Islet of Langerhans (tissue), 1 donor: ENCODE results near the gene STX12.
"Not testable (repeated sequence)": the region's sequence is repeated elsewhere in the genome, so short reads cannot be mapped to it uniquely, and the experiment has no call there.

Source experiments
- FAIRE-seq: peaks from one replicate; lab custom pipeline; 2011; peaks lifted over from hg19 to GRCh38; lab: Jason Lieb, UNC

The STX12 gene

DNA sequence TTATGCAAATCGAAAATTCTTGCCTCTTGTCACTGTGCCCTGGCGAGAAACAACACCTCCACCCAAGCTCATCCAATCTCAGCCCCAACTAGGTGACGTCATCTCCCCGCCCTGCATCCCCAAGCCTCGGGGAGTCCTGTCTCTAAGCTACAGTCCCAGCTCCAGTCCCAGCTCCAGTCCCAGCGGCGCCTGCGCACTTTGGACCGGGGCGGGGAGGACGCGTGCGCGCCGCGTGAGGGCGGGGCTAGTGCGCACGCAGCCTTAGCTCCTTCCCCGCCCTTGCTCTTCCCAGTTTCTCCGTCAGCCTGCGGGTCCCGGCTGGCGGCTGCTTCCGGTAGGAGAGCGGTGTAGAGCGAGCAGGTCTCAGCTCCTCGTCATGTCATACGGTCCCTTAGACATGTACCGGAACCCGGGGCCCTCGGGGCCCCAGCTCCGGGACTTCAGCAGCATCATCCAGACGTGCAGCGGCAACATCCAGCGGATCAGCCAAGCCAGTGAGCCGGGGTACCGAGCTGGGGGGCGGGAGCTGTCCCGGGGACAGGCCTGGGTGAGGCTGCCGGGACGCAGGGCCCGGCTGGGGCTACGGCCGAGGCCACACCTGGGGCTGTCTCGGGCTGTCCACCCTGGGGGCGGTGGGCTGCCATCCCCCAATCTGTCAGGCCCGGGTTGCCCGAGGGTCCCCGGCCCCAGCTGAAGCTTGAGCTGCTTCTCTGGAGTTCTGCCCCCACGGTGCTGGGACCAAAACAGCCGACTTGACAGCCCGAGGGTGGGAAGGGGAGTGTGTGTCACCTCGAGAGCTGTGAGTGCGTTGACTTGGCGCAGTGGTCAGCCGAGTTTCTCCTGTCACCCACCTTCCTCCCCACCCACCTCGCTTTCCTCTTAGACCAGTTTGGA lies at the start of gene STX12:
Gene STX12 (plus strand): TSS at position 288 of the 894 bp plus-strand sequence. CDS start 89 bp downstream, at position 377.
- no peak for FAIRE-seq

DNA sequence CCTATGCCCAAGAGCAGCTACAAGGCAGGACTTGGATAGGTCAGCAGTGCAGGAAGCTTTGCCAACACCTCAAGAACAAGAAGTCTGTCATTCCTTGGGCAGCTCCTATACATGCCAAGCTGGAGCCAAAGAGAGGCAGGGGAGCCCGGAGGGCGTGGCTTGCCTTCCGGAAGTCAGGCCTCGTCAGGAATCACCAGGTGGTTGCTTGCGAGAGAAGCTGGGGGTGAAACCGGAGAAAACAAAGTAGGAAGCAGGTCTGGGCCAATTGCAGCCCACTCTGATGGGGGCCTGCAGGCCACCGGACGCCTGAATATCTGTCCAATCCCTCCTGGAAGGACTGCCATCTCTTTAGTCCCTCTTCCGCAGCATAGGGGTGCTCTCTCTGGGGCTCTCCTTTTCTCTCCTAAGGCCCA lies 48.1 kb upstream of the STX12 start:
- FAIRE-seq: no peak

DNA sequence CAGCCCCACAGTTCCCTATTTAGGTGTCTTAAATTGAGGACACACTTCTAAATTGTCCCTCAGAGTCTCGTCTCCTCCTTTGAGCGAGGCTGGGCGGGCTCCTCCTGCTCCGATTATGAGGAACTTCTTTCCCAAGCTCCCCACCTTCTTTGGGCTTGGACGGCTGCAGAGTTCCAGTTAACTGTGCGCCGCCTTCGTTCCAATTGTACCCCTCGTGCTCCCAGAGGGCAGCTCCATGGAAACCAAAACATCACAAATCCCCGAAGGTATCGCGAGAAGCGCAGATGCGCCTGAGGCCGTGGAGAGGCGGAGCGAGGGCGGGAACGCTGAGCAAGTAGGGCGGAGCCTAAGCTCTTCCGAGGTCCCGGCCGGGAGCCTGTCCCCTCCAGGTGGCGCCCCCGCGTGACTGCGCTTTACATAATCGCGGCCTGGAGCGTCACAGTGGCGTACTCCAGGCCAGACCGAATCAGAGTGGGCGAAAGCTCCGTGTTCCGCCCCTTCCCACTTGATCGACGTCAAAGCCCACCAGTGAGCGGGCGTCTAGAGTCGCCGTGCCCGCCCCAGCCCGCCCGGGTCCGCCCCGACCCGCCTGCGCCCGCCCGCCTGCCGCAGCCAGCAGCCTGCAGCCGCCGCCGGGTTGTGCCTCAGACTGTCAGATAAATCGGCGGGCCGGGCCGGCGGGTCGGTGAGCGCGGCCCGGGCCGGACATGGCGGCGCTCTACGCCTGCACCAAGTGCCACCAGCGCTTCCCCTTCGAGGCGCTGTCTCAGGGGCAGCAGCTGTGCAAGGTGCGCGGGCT lies 47.4 kb upstream of the STX12 start, which contains the start of gene FAM76A:
Gene FAM76A (plus strand): TSS at position 588 of the 799 bp plus-strand sequence. CDS start 120 bp downstream, at position 708.
- FAIRE-seq: peak; percentile 86

DNA sequence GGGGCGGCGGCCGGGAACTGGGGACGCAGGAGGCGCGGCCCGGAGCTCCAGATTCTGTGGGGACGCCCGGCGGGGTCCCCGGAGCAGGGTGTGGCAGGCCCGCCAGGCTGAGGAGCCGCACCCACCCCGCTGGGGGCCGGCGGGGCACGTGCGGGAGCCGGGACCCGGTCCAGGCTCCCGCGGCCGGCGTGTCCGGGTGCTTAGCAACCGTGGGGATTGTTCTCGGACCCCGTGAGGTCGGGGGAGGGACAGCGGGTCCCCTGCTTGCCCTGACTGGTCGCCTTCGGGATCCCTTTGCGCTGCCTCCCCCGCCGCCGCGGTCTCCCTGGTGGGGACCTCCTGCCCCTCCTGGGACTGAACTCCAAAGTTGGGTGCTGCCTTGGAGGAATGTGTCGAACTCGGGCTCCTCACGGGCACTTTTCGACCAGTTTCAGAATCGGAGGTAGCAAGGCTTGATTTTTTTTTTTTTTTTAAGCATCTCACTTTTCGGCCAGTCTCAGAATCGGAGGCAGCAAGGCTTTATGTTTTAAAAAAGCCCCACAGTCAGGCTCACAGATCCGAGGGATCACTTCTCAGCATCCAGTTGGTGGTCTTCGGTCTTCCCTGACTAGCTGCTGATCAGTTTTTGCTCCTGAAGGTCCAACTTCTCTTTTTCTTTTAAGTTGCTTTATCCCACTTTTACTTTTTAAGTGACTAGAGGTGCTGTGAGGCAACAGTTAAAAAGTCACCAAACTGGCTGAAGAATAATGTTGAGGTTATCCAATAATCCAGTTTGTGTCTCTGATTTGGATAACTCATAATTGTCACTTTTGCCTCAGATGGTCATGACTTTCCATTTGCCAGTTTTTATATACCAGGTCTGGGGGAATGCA lies 46.6 kb upstream of the STX12 start:
- no peak for FAIRE-seq

DNA sequence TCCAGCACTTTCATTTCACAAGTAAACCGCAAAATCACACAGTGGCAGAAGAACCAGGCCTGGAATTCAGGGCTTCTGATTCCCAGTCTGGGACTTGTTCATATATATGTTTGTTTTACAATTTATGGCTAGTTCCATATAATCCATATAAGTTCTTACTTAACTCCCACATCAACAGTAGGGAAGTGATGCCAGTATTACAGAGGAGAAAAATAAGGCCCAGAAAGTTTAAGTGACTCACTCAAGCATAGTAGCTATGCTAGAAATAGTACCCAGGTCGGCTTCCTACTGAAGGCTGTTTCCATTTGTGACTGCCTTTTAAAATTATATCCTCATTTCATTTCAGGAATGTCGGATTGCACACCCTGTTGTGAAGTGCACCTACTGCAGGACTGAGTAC lies 45.9 kb upstream of the STX12 start:
- FAIRE-seq: no peak

DNA sequence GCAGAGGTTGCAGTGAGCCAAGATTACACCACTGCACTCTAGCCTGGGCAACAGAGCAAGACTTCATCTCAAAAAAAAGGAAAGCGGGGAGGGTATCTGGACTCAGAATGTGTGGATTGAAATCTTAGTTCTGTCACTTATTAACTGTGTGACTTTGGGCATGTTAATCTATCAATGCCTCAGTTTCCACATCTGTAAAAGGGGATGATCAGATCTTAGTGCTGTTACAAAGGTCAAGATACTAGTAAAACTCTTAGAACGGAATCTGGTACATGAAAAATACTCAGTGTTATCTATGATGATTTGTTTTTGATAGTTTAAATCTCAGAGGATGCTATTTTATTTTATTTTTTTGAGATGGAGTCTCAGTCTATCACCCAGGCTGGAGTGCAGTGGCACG lies 36.8 kb upstream of the STX12 start:
- no peak for FAIRE-seq

DNA sequence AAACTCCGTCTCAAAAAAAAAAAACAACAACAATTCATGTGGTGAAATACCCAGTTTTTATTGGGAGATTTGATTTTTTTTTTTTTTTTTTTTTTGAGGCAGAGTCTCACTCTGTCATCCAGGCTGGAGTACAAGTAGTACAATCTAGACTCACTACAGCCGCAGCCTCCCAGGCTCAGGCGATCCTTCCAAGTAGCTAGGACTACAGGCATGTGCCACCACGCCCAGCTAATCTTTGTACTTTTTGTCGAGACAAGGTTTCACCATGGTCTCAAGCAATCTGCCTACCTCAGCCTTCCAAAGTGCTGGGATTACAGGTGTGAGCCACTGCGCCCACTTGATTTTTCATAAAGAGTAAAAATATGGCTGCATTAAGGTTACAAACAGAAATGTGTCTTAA lies 31.9 kb upstream of the STX12 start:
- FAIRE-seq: no peak

DNA sequence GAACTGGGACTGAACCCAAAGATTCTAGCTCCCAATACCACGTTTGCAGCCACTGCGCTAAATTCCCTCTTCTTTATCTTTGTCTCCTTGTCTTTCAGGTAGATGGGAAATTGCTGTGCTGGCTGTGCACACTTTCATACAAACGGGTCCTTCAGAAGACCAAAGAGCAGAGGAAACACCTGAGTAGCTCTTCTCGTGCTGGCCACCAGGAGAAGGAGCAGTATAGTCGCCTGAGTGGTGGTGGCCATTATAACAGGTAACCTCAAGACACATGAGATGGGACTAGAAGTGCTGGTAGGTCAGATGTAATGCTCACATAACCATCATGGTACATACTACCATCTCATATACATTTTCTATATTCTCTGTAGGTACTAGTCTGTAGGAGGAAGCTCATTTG lies 28.5 kb upstream of the STX12 start:
- no peak for FAIRE-seq

DNA sequence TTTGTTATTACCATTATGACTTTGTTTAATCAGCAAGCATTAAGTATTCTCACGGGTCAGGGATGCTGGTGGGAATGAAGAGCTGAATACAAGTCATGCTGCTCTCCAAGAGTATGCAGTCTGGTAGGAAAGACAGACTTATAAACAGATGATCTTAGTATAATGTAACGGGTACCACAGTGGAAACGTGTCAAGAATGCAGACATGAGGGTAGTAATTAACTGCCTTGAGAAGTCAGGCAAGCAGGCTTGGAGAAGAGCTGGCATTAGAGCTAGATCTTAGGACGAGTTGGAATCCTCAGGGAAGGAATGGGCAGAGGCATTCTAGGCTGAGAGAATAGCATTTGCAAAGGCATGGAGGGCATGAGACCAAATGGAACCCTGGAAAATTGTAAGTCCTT lies 27.6 kb upstream of the STX12 start:
- no peak for FAIRE-seq

DNA sequence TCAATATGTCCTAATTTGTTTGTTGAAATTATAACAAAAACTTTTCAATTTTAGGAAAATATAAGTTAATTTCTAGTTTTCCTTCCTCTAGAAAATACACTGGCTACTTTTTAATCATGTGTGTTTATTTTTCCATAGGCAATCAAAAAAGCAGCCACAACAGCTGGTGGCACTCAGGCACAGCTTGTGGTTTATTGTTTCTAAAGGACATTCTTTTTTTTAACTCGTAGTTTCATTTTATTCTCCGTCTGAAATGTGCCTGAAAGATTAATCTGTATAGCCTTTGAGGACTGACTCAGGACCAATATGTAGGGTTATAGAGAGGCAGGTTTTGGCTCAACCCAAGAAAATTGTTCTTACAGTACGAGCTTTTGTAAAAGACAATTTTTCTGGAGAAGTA lies 20.7 kb upstream of the STX12 start:
- FAIRE-seq: no peak

DNA sequence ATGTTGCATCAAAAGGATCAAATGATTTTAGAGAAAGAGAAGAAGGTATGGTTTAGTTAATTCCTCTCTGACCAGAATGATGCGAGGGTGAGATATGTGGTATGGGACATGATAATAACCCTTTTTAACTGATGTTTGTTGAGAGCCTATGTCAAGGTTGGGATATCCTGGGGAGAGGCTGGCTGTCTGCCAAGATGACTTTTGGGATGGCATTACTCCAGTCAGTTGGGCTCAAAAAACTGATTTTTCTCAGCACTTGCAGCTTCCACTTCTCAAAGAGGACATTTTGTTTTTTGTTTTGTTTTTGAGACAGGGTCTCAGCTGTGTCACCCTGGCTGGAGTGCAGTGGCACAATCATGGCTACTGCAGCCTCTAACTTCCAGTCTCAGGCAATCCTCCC lies 17.7 kb upstream of the STX12 start:
- FAIRE-seq: no peak

DNA sequence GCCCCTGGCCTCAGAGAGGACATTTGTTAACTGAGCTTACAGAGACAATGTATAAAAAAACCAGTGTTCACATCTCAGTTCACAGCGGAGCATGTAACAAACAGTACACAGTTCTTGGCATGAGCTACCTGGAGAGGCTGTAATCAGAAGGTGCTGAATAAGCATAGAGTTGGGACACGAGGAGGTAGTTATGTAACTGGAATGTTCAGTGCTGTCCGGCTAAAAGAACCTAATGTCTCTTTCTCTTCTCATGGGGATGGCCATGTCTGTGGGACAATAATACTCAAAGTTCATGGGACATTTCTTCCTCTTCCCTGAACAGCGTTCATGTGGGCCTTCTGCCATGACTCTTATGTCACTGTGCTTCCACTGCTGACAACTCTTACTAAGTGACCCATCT lies 17.2 kb upstream of the STX12 start:
- FAIRE-seq: no peak

DNA sequence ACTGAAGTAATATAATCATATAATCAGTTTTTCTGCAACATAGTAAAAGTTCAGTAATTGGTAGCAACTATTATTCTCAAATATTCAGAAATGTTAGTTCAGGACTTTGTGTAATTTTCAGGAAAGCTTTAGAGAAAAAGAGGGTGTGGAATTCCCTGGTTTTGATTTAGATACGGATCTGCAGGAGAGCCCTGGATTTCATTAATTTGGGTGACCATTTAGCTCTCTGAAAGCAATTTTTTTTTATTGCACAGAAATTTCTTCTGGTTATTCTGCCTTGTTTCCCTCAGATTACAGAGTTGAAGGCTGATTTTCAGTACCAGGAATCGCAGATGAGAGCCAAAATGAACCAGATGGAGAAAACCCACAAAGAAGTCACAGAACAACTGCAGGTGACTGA lies 13.8 kb upstream of the STX12 start:
- no peak for FAIRE-seq

DNA sequence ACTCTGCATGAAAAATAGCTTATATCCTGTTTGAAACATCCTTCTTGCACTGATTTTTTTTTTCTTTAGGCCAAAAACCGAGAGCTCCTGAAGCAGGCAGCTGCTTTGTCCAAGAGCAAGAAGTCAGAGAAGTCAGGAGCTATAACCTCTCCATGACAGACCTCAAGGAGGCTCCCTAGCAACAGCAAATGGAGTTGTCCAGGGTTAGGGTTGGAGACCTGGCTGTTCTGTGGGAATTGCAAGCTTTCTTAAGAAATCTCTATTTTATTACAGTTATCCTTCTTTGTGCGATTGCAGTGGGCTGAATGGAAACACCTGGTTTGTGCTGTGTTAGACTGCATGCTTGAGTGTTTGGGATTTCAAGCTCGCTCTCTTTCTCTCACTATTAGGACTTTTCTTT lies 12.6 kb upstream of the STX12 start:
- no peak for FAIRE-seq

DNA sequence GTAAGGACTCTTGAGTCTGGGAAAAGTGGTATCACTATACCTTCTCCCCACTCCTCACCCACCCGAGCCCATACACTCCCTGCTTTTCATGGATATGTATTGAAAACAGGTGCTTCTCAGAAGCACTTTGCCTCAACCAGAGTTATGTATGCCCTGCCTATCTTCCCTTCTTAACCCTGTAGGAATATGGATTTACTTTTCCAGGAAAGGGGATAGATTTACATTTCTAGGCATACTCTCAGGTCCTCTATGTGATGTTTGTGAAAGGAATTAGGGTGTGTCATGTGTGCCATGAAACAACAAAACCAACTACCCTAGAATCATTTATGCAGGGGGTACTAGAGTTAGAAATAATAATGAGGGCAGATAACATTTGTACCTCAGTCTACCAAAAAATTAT lies 11.0 kb upstream of the STX12 start:
- FAIRE-seq: no peak

DNA sequence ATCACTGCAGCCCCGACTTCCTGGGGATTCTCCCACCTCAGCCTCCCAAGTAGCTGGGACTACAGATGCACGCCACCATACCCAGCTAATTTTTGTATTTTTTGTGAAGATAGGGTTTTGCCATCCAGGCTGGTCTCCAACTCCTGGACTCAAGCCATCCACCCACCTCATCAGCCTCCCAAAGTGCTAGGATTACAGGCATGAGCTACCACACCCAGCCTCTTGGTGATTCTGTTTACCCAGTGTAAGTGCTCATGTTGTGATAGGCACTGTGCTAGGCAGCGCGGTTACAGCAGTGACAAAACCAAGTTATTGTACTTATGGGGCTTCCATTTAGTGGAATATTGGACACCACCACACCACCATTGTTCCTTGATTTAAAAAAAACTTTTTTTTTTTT lies 9.7 kb upstream of the STX12 start:
- FAIRE-seq: no peak

DNA sequence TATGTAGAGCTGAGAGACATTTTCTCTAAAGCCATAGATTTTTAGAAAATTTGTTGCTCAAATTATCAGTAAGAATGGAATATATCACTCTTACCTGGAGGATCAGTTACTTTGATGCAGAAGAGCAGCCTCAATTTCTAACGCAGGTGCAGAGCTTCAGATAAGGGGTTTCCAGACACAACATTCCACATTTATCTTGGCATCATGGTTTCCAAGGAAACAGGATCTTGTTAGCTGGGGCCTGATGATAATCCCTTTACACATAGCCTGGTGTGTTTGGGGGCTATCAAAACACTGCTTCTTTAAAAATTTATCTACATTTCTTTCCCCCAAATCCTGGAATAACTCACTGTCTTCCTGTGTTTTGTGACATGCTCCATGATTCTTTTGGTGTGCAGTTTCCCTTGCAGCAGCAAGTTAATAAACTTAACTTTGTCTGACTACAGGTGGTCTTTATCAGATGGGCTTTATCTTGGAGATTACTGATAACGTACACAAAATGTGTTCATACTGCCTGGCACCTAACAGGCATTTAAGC lies 2.7 kb upstream of the STX12 start:
- FAIRE-seq: no peak

DNA sequence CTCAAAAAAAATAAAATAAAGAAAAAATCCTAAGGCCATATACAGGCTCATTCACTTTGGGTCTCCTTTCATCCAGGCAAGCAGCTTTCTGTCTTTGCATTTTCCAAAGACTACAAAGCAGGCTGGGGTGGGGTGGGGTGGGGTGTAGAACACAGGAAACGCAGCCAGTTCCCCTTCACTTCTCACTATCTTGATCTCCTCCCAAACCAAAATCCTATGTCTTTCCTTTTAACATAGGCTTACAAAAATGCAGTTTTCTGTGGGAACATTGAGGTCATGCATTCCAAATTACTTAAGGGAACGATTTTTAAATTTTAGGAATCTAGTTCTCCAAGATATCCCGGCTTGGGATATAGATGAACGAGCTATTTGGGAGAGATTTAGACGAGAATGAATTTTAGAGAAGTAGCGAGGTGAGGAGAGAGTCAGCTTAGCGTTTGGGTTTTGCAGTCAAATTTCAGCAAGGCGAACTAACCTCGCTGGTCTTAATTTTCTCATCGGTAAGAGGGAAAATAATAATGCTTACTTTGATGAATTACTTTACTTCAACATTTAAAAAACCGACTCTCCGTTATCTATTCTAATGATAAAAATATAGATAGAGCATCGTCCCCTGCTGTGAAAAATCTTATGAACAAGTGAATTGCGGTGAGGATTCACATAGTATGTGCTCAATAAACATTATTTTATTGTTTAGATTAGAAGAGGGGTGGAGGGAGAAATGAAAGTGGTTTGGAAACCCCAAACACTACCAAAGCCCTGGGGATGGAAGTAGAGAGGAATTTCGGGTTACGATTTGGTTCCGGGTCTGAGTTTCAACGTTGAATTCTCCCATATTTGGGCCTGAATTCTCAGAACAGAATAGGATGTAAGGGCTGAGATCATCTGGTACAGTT lies 735 bp upstream of the STX12 start:
- no peak for FAIRE-seq

DNA sequence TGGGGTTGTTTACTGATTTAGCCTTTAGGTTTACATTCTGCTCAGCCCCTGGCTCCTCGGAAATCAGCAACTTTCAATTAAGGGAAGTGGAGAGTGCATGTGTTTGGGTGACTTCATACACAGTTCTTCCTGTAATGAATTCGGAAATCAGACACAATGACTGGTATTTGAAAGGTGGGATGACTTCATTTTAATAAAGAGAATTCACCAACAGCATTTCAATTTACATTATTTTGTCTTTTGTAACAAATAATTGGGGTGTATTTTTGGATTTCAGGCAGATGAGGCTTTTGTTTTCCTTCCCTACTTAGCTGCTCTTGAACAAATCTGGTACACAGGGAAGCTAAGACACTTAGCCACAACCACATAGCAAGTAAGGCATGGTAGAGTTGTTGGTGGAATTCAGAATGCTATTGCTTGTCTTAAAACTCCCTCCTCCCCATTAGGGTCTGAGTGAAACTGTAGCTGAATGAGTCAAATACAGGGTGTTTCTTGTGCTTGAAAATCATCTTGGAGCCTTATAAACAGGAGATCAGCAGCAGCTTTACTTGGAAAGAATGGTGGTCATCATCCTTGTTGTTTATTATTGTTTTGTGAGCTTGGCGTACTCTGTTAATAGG lies 917 bp downstream of the STX12 start:
- FAIRE-seq: no peak

DNA sequence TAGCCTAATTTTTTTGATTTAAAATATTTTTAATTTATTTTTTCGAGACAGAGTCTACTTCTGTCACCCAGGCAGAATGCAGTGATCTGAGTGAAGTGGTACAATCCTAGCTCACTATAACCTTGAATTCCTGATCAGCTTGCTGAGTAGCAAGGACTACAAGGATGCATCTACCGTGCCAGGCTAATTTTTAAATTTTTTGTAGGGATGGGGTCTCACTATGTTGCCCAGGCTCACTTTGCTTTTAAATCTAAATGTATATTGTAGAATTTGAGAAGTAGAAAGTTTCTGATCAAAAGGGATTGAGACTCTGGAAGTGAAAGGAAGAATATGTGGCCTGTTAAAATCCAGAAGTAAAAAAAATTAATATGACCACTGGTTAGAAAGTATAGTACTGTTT lies 1.6 kb downstream of the STX12 start:
- FAIRE-seq: no peak

DNA sequence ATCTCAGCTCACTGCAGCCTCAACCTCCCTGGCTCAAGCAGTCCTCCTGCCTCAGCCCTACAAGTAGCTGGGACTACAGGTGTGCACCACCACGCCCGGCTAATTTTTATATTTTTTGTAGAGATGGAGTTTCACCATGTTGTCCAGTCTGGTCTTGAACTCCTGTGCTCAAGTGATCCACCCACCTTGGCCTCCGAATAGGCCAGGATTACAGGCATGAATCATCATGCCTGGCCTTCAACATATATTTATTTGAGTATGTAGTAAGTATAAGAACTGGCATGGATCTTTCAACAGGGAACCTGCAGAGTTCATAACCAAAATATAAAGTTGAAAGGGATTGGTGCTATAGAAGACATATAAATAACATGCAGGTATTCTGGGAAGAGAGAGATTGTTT lies 2.3 kb downstream of the STX12 start:
- FAIRE-seq: not testable (repeated sequence)
